ENCODE results near the gene KCNAB2.

Gene KCNAB2

GRCh38 chr1:6108476-6108875 lies 62.8 kb downstream of the KCNAB2 start:
- peaks cover 2% of the 10 kb centered on the region for H3K4me1 ChIP-seq (ENCODE audit: insufficient read depth, insufficient read length)
- H3K4me3 ChIP-seq (ENCODE audit: insufficient read length, low read depth): no peak overlapping the region
- no peaks in the 10 kb centered on the region for H3K36me3 ChIP-seq (ENCODE audit: insufficient read depth, insufficient read length, low read length)
- no peak overlapping the region for H3K9ac ChIP-seq (ENCODE audit: insufficient read length, low read depth)
- TF ChIP-seq ZNF274 (IDR thresholded peaks at IDR 0.05; ENCODE audit: low read depth, low read length): no peak
- TF ChIP-seq YY1 (IDR thresholded peaks at IDR 0.05; ENCODE audit: insufficient read depth, insufficient read length): no peak
- no peak for TF ChIP-seq SUZ12 (IDR thresholded peaks at IDR 0.05; ENCODE audit: extremely low read depth, insufficient read depth, insufficient read length)
- no peak for DNase-seq (ENCODE audit: low read depth, low spot score)
- H3K27me3 ChIP-seq (ENCODE audit: insufficient read depth, insufficient read length): peaks cover 6% of the 10 kb centered on the region
- H3K9me3 ChIP-seq (ENCODE audit: insufficient read depth, low read length): no peaks in the 10 kb centered on the region

DNA sequence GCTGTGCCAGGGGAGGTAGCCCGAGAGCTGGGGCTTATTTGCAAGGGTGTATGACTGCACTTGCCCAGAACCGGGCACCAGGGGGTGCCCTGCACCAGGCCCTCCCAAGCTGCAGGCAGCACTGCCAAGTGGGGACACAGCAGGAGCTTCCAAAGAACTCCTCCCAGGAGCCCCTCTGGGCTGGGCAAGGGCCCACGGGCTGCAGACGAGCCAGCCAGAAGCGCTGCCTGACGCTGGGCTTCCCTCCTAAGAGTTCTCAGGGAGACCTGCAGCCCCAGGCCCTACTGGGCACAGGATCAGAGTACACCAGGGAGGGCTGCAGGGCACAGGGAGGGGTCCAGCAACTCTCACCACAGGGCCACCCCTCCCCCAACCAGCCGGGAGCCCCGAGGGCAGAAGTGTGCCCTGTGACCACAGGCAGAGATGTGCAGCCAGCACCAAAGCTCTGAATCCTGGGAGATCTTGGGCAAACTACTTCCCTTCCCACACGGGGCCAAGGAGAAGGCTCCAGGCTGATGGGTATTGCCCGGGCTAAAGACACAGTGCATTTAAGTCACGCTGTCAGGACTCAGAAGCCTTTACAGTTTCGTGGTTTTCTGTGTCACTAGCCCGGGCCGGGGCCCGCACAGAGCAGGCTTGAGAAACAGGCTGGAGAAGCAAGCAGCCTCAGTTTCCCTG lies 63.4 kb downstream of the KCNAB2 start:
- Histone ChIP-seq H3K4me3 (ENCODE audit: insufficient read length, low read depth) (no peak overlapping the region), H3K36me3 (ENCODE audit: insufficient read depth, insufficient read length, low read length) (no peaks in the 10 kb centered on the region), H3K4me1 (ENCODE audit: insufficient read depth, insufficient read length) (peaks cover 2% of the 10 kb centered on the region), H3K27me3 (ENCODE audit: insufficient read depth, insufficient read length) (peaks cover 6% of the 10 kb centered on the region), H3K9me3 (ENCODE audit: insufficient read depth, low read length) (no peaks in the 10 kb centered on the region), H3K9ac (ENCODE audit: insufficient read length, low read depth) (no peak overlapping the region)
- DNase-seq (ENCODE audit: low read depth, low spot score): no peak
- TF ChIP-seq YY1 (IDR thresholded peaks at IDR 0.05; ENCODE audit: insufficient read depth, insufficient read length): no peak
- TF ChIP-seq ZNF274 (IDR thresholded peaks at IDR 0.05; ENCODE audit: low read depth, low read length): no peak
- no peak for TF ChIP-seq SUZ12 (IDR thresholded peaks at IDR 0.05; ENCODE audit: extremely low read depth, insufficient read depth, insufficient read length)

DNA sequence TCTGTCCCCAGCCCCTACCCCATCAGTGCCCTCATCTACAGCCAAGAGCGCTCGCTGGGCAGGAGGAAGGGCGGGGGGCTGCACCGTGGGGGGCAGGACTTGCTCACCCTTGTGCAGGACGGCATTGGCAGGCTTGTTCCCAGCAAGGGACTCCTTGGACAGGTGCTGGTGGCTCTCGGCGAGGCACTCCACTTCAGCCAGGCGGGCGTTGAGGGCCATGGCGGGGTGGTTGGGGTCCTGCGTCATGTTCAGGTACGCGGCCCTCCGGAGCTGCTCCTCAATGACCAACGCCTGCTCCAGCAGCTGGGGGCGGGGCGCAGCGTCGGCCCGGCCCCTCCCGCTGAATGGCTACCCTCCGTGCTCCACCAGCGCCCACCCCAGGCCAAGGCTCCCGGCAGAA lies 64.0 kb downstream of the KCNAB2 start:
- no peaks in the 10 kb centered on the region for H3K36me3 ChIP-seq (ENCODE audit: insufficient read depth, insufficient read length, low read length)
- peaks cover 2% of the 10 kb centered on the region for H3K4me1 ChIP-seq (ENCODE audit: insufficient read depth, insufficient read length)
- H3K9ac ChIP-seq (ENCODE audit: insufficient read length, low read depth): no peak overlapping the region
- no peaks in the 10 kb centered on the region for H3K9me3 ChIP-seq (ENCODE audit: insufficient read depth, low read length)
- no peak for DNase-seq (ENCODE audit: low read depth, low spot score)
- no peak overlapping the region for H3K4me3 ChIP-seq (ENCODE audit: insufficient read length, low read depth)
- TF ChIP-seq ZNF274 (IDR thresholded peaks at IDR 0.05; ENCODE audit: low read depth, low read length) (no peak), YY1 (IDR thresholded peaks at IDR 0.05; ENCODE audit: insufficient read depth, insufficient read length) (no peak), SUZ12 (IDR thresholded peaks at IDR 0.05; ENCODE audit: extremely low read depth, insufficient read depth, insufficient read length) (no peak)
- H3K27me3 ChIP-seq (ENCODE audit: insufficient read depth, insufficient read length): peaks cover 6% of the 10 kb centered on the region

GRCh38 chr1:6110326-6110725 lies 64.6 kb downstream of the KCNAB2 start:
- Histone ChIP-seq H3K36me3 (ENCODE audit: insufficient read depth, insufficient read length, low read length) (no peaks in the 10 kb centered on the region), H3K9ac (ENCODE audit: insufficient read length, low read depth) (no peak overlapping the region), H3K4me1 (ENCODE audit: insufficient read depth, insufficient read length) (peaks cover 2% of the 10 kb centered on the region), H3K9me3 (ENCODE audit: insufficient read depth, low read length) (no peaks in the 10 kb centered on the region), H3K4me3 (ENCODE audit: insufficient read length, low read depth) (no peak overlapping the region), H3K27me3 (ENCODE audit: insufficient read depth, insufficient read length) (peaks cover 6% of the 10 kb centered on the region)
- no peak for TF ChIP-seq SUZ12 (IDR thresholded peaks at IDR 0.05; ENCODE audit: extremely low read depth, insufficient read depth, insufficient read length)
- no peak for TF ChIP-seq YY1 (IDR thresholded peaks at IDR 0.05; ENCODE audit: insufficient read depth, insufficient read length)
- TF ChIP-seq ZNF274 (IDR thresholded peaks at IDR 0.05; ENCODE audit: low read depth, low read length): no peak
- no peak for DNase-seq (ENCODE audit: low read depth, low spot score)

- no peak for DNase-seq (ENCODE audit: low read depth, low spot score)
- no peaks in the 10 kb centered on the region for H3K9me3 ChIP-seq (ENCODE audit: insufficient read depth, low read length)
- no peak overlapping the region for H3K4me3 ChIP-seq (ENCODE audit: insufficient read length, low read depth)
- H3K4me1 ChIP-seq (ENCODE audit: insufficient read depth, insufficient read length): peaks cover 2% of the 10 kb centered on the region
- H3K27me3 ChIP-seq (ENCODE audit: insufficient read depth, insufficient read length): peaks cover 6% of the 10 kb centered on the region
- TF ChIP-seq ZNF274 (IDR thresholded peaks at IDR 0.05; ENCODE audit: low read depth, low read length) (no peak), SUZ12 (IDR thresholded peaks at IDR 0.05; ENCODE audit: extremely low read depth, insufficient read depth, insufficient read length) (no peak), YY1 (IDR thresholded peaks at IDR 0.05; ENCODE audit: insufficient read depth, insufficient read length) (no peak)
- H3K36me3 ChIP-seq (ENCODE audit: insufficient read depth, insufficient read length, low read length): no peaks in the 10 kb centered on the region
- no peak overlapping the region for H3K9ac ChIP-seq (ENCODE audit: insufficient read length, low read depth)
Observed at GRCh38 chr1:6111571-6111970, 65.9 kb downstream of the KCNAB2 start.

DNA sequence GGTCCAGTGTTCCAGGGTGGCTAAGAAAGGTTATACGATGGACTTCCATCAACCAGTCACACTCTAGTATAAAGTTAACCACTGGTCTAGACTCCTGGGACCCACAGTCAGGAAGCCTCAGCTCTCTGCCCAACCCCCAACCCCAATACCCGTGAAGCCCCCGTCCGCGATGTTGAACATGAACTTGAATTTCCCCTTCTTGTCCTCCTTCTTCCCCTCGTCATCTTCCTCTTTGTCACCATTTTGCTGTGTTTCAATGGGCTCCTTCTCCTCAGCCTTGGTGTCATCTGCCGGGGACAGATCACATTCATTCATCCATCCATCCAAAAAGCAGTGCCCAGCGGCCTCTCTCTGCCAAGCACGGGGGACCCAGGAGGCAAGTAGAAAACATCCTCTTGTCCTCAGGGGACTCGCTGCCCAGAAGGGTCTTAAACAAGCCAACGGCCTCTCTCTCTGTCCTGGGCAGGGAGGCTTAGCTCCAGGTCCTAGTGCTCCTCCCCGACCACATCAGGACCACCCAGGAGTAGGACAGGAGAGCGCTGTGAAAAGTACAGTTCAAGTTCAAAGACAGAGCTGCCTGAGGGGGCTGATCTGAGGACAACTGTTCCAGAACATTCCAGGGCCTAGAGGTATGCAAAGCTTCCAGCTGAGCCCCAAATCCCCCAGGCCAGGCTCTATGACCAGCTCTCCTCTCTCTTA lies 66.5 kb downstream of the KCNAB2 start:
- peaks cover 6% of the 10 kb centered on the region for H3K27me3 ChIP-seq (ENCODE audit: insufficient read depth, insufficient read length)

GRCh38 chr1:6112690-6113005 lies 67.0 kb downstream of the KCNAB2 start:
- no peak overlapping the region for H3K9ac ChIP-seq (ENCODE audit: insufficient read length, low read depth)
- TF ChIP-seq YY1 (IDR thresholded peaks at IDR 0.05; ENCODE audit: insufficient read depth, insufficient read length) (no peak), ZNF274 (IDR thresholded peaks at IDR 0.05; ENCODE audit: low read depth, low read length) (no peak), SUZ12 (IDR thresholded peaks at IDR 0.05; ENCODE audit: extremely low read depth, insufficient read depth, insufficient read length) (no peak)

More for the DNA sequence above, 66.5 kb downstream of the KCNAB2 start:
- no peaks in the 10 kb centered on the region for H3K9me3 ChIP-seq (ENCODE audit: insufficient read depth, low read length)
- no peaks in the 10 kb centered on the region for H3K36me3 ChIP-seq (ENCODE audit: insufficient read depth, insufficient read length, low read length)
- H3K4me1 ChIP-seq (ENCODE audit: insufficient read depth, insufficient read length): peaks cover 2% of the 10 kb centered on the region
- no peak overlapping the region for H3K9ac ChIP-seq (ENCODE audit: insufficient read length, low read depth)
- no peak overlapping the region for H3K4me3 ChIP-seq (ENCODE audit: insufficient read length, low read depth)
- DNase-seq (ENCODE audit: low read depth, low spot score): no peak
- TF ChIP-seq SUZ12 (IDR thresholded peaks at IDR 0.05; ENCODE audit: extremely low read depth, insufficient read depth, insufficient read length) (no peak), ZNF274 (IDR thresholded peaks at IDR 0.05; ENCODE audit: low read depth, low read length) (no peak), YY1 (IDR thresholded peaks at IDR 0.05; ENCODE audit: insufficient read depth, insufficient read length) (no peak)

More at GRCh38 chr1:6112690-6113005, 67.0 kb downstream of the KCNAB2 start:
- Histone ChIP-seq H3K27me3 (ENCODE audit: insufficient read depth, insufficient read length) (peaks cover 6% of the 10 kb centered on the region), H3K4me3 (ENCODE audit: insufficient read length, low read depth) (no peak overlapping the region), H3K4me1 (ENCODE audit: insufficient read depth, insufficient read length) (peaks cover 2% of the 10 kb centered on the region), H3K36me3 (ENCODE audit: insufficient read depth, insufficient read length, low read length) (no peaks in the 10 kb centered on the region), H3K9me3 (ENCODE audit: insufficient read depth, low read length) (no peaks in the 10 kb centered on the region)
- DNase-seq (ENCODE audit: low read depth, low spot score): no peak
